Suprapubic skin (tissue), 4 donors: ENCODE results near the gene SMARCC2. TPM values are rescaled to one million over a fixed set of nuclear protein-coding genes. Genes with fewer than 3 reads are reported as not detected.
A peak's percentile ranks its signal among the peaks of the same experiment; 100 is the strongest.

Source experiments
- DNase-seq, 2 donors: peaks; one replicate each; pipeline ENCODE4 v3.0.0-alpha.2; 2019; ENCODE audit warnings: low spot score in 2 of 2
- H3K27ac ChIP-seq: fragments of 200-600 bp; sonication (generic); one replicate; pipeline ENCODE4 v1.5.1; 2019
- H3K27me3 ChIP-seq: fragments of 200-600 bp; sonication (generic); one replicate; pipeline ENCODE4 v1.5.1; 2019
- H3K36me3 ChIP-seq: fragments of 200-600 bp; sonication (generic); one replicate; pipeline ENCODE4 v1.5.1; 2019
- H3K4me1 ChIP-seq: fragments of 200-600 bp; sonication (generic); one replicate; pipeline ENCODE4 v1.5.1; 2019
- H3K4me3 ChIP-seq: fragments of 200-600 bp; sonication (generic); one replicate; pipeline ENCODE4 v1.5.1; 2019; ENCODE audit warnings: mild to moderate bottlenecking
- H3K9me3 ChIP-seq: fragments of 200-600 bp; sonication (generic); one replicate; pipeline ENCODE4 v1.5.1; 2019
- CTCF ChIP-seq, 2 donors: fragments of 200-600 bp in 1 of 2; fragments of 450-650 bp in 1 of 2; sonication (generic) in 1 of 2; IDR thresholded peaks; one replicate each; pipeline ENCODE4 v1.5.1; 2016 to 2019; ENCODE audit warnings: antibody characterized with exemption in 2 of 2, mild to moderate bottlenecking in 1 of 2, moderate library complexity in 1 of 2
- EP300 ChIP-seq: sonication (generic); formaldehyde crosslinking; IDR thresholded peaks from one replicate; pipeline ENCODE4 v1.6.1; 2017; ENCODE audit warnings: antibody characterized with exemption
- POLR2A ChIP-seq, 2 donors: fragments of 450-650 bp; IDR thresholded peaks; one replicate each; pipeline ENCODE4 v1.6.1; 2017; ENCODE audit warnings: antibody characterized with exemption in 2 of 2, mild to moderate bottlenecking in 2 of 2, moderate library complexity in 2 of 2
- POLR2AphosphoS5 ChIP-seq, 3 donors: sonication (generic); formaldehyde crosslinking; IDR thresholded peaks; one replicate each; pipeline ENCODE4 v1.6.1; 2017; ENCODE audit warnings: antibody characterized with exemption in 3 of 3
- WGBS: methylation state at CpG from one replicate; pipeline ENCODE4 v1.1.5; 2018; 5-methylcytosine and 5-hydroxymethylcytosine counted together
- total RNA-seq, 4 donors: library from RNA; depleted of rRNA; stranded (reverse); fragments of >200 nt; gene quantifications; one replicate each; pipeline ENCODE4 v1.1.0, GENCODE V29; 2016

SMARCC2 gene
- total RNA-seq, 4 donors from 2014 or later: 53.6 to 137 (median 85.9) TPM

GRCh38 chr12:56151672-56152131, 37.6 kb downstream of the SMARCC2 start:
- Histone ChIP-seq H3K4me1 (peaks cover 35% of the 10 kb centered on the region), H3K36me3 (no peaks in the 10 kb centered on the region), H3K9me3 (no peaks in the 10 kb centered on the region), H3K27ac (peak overlapping the region; percentile 95), H3K27me3 (no peaks in the 10 kb centered on the region), H3K4me3 (peak overlapping the region; percentile 62)
- WGBS: 8% methylated on average over 12 of the region's 12 CpGs
- TF ChIP-seq CTCF (IDR thresholded peaks at IDR 0.05): peak; percentile 38 to 55
- TF ChIP-seq EP300: no peak
- no peak for TF ChIP-seq POLR2AphosphoS5 (IDR thresholded peaks at IDR 0.05)
- DNase-seq: no peak

DNA sequence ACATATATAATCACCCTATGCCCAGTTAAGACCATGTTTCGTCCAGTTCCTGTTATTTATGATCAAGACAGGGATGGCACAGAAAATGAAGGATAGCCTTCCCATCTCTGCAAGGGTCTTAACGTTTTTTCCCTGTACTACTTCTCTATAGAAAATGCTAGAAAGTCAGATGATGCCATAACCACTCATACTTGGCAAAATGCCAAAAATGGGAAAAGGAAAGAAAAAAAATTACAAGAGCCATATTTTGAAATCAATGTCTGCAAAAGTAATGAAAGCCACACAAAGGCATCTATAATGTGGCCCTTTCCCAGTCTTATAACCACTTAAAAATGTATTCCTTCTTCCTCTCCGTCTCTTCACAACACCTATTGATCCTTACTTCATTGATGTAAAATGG, 38.7 kb downstream of the SMARCC2 start:
- DNase-seq: no peak
- H3K9me3 ChIP-seq: no peaks in the 10 kb centered on the region
- no peaks in the 10 kb centered on the region for H3K36me3 ChIP-seq
- TF ChIP-seq POLR2A (IDR thresholded peaks at IDR 0.05) (no peak), CTCF (IDR thresholded peaks at IDR 0.05) (no peak), EP300 (no peak), POLR2AphosphoS5 (IDR thresholded peaks at IDR 0.05) (no peak)
- WGBS: 63% methylated on average over 3 of the region's 3 CpGs
- no peak overlapping the region for H3K4me3 ChIP-seq
- no peak overlapping the region for H3K27ac ChIP-seq
- H3K27me3 ChIP-seq: no peaks in the 10 kb centered on the region
- peaks cover 36% of the 10 kb centered on the region for H3K4me1 ChIP-seq

DNA sequence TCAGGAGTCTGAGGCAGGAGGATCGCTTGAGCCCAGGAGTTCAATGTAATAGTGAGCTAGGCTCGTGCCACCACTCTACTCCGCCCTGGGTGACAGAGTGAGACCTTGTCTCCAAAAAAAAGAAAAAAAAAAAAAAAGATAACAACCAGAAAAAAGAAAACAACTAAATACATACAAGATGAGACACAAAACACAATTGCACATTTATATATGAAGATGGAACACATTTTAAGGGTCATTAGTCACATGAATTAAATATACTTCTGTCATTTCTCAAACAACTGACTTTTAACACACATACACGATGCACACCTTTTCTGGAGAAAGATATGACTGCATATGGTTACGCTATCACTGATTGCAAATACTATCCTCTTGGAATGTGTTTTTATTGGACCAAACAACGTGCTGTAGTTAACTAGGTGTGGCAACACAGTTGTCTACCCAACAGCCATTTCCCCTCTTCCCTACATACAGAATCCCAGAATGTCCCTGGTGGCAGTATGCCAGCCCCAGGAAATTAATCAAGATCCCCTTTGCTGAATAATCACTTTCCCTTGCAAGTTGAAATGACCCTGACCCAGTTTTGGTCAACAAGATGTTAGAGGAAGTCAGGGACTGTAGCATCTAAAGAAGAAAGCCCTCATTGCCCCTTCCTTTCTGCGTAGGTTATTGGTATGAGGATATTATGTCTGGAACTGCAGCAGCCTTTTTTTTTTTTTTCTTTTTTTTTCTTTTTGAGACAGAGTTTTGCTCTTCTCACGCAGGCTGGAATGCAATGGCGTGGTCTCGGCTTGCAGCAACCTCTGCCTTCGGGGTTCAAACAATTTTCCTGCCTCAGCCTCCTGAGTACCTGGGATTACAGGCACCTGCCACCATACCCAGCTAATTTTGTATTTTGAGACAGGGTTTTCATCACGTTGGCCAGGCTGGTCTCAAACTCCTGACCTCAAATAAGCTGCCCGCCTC, 42.5 kb downstream of the SMARCC2 start:
- DNase-seq: no peak
- H3K4me3 ChIP-seq: no peak overlapping the region
- peaks cover 24% of the 10 kb centered on the region for H3K4me1 ChIP-seq
- peaks cover 34% of the 10 kb centered on the region for H3K36me3 ChIP-seq
- TF ChIP-seq POLR2A (IDR thresholded peaks at IDR 0.05) (no peak), EP300 (no peak), POLR2AphosphoS5 (IDR thresholded peaks at IDR 0.05) (no peak), CTCF (IDR thresholded peaks at IDR 0.05) (no peak)
- no peaks in the 10 kb centered on the region for H3K9me3 ChIP-seq
- no peak overlapping the region for H3K27ac ChIP-seq
- H3K27me3 ChIP-seq: no peaks in the 10 kb centered on the region
- WGBS: 55% methylated on average over 13 of the region's 13 CpGs

DNA sequence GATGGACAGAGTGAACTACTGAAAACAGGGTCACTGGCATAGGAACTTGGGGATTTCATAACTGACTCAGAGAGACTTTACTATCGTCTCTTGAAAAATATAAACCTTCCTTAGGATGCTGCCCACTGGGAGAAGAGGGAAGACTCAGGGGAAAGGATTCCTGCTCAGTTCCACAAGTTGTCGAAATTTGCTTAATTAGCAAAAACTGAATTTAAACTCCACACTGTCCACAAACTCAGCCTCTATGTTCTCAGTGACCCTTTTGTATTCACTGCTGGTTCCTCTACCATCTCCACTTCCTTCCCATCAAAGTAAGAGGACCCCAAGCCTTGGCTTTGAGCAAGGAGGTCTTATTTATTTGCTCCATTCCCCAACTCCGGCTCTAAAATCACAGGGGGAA, 44.1 kb downstream of the SMARCC2 start:
- H3K4me1 ChIP-seq: peaks cover 10% of the 10 kb centered on the region
- no peaks in the 10 kb centered on the region for H3K27me3 ChIP-seq
- DNase-seq: no peak
- TF ChIP-seq POLR2AphosphoS5 (IDR thresholded peaks at IDR 0.05): no peak
- TF ChIP-seq POLR2A (IDR thresholded peaks at IDR 0.05): no peak
- no peak for TF ChIP-seq CTCF (IDR thresholded peaks at IDR 0.05)
- TF ChIP-seq EP300: no peak
- no peaks in the 10 kb centered on the region for H3K9me3 ChIP-seq
- WGBS: 83% methylated on average over 3 of the region's 3 CpGs
- H3K4me3 ChIP-seq: no peak overlapping the region
- no peak overlapping the region for H3K27ac ChIP-seq
- H3K36me3 ChIP-seq: peaks cover 49% of the 10 kb centered on the region

GRCh38 chr12:56143870-56144269, 45.4 kb downstream of the SMARCC2 start:
- Histone ChIP-seq H3K36me3 (peaks cover 63% of the 10 kb centered on the region), H3K4me1 (peaks cover 10% of the 10 kb centered on the region), H3K27me3 (no peaks in the 10 kb centered on the region), H3K4me3 (no peak overlapping the region), H3K9me3 (no peaks in the 10 kb centered on the region), H3K27ac (peak overlapping the region; percentile 32)
- WGBS: 85% methylated on average over 8 of the region's 8 CpGs
- no peak for TF ChIP-seq EP300
- no peak for TF ChIP-seq POLR2A (IDR thresholded peaks at IDR 0.05)
- no peak for DNase-seq
